ENCODE results near the gene PDIA2. TPM values are rescaled to one million over a fixed set of nuclear protein-coding genes. Genes with fewer than 3 reads are reported as not detected.

The PDIA2 gene
- total RNA-seq, 4 donors from 2014 or later: 3.3 to 8.8 (median 3.7) TPM

GRCh38 chr16:280552-280951 is 2.4 kb upstream of the PDIA2 start, which contains the start of gene ARHGDIG:
Gene ARHGDIG, plus strand, starts transcription at chr16:280591. Its CDS starts 90 bp downstream, at chr16:280681.
- TF ChIP-seq EP300 (IDR thresholded peaks at IDR 0.05): no peak
- no peak for TF ChIP-seq POLR2A (IDR thresholded peaks at IDR 0.05)
- no peak for TF ChIP-seq CTCF (IDR thresholded peaks at IDR 0.05)
- Histone ChIP-seq H3K27me3 (peaks cover 0 to 35% of the 10 kb centered on the region in 2 donors), H3K27ac (peak within 1 kb of the TSS in 1 of 4 donors; percentile 22), H3K4me1 (peaks cover 0 to 25% (median 7%) of the 10 kb centered on the region in 4 donors), H3K4me3 (peak within 1 kb of the TSS in 2 of 4 donors; percentile 23 to 51), H3K9me3 (no peaks in the 10 kb centered on the region), H3K36me3 (peaks cover 0 to 14% (median 0%) of the 10 kb centered on the region in 3 donors)
- no peak for DNase-seq (ENCODE audit: low spot score in 2 of 2)
- 0% methylated on average over 3 to 5 of the region's 54 CpGs for WGBS, 2 donors

- Histone ChIP-seq H3K4me3 (peak overlapping the region in 1 of 4 donors; percentile 51), H3K27me3 (peaks cover 0 to 33% of the 10 kb centered on the region in 2 donors), H3K9me3 (no peaks in the 10 kb centered on the region), H3K4me1 (peaks cover 0 to 22% (median 7%) of the 10 kb centered on the region in 4 donors), H3K27ac (peak overlapping the region in 1 of 4 donors; percentile 22), H3K36me3 (peaks cover 0 to 16% (median 0%) of the 10 kb centered on the region in 3 donors)
- 52 to 53% methylated on average over 10 to 22 of the region's 27 CpGs for whole genome bisulfite sequencing, 2 donors
- no peak for TF ChIP-seq POLR2A (IDR thresholded peaks at IDR 0.05)
- TF ChIP-seq EP300 (IDR thresholded peaks at IDR 0.05): no peak
- no peak for TF ChIP-seq CTCF (IDR thresholded peaks at IDR 0.05)
- DNase-seq (ENCODE audit: low spot score in 2 of 2): no peak
These were observed 1.8 kb upstream of the PDIA2 start for GRCh38 chr16:280991-281659.

GRCh38 chr16:281660-282255 is 1.2 kb upstream of the PDIA2 start:
- Histone ChIP-seq H3K4me3 (no peak overlapping the region), H3K4me1 (peaks cover 0 to 17% (median 7%) of the 10 kb centered on the region in 4 donors), H3K9me3 (no peaks in the 10 kb centered on the region), H3K27me3 (peaks cover 0 to 29% of the 10 kb centered on the region in 2 donors), H3K27ac (no peak overlapping the region), H3K36me3 (peaks cover 0 to 23% (median 0%) of the 10 kb centered on the region in 3 donors)
- WGBS, 2 donors: 61 to 64% methylated on average over 4 to 21 of the region's 25 CpGs
- TF ChIP-seq POLR2A (IDR thresholded peaks at IDR 0.05) (no peak), CTCF (IDR thresholded peaks at IDR 0.05) (no peak), EP300 (IDR thresholded peaks at IDR 0.05) (no peak)
- no peak for DNase-seq (ENCODE audit: low spot score in 2 of 2)

DNA sequence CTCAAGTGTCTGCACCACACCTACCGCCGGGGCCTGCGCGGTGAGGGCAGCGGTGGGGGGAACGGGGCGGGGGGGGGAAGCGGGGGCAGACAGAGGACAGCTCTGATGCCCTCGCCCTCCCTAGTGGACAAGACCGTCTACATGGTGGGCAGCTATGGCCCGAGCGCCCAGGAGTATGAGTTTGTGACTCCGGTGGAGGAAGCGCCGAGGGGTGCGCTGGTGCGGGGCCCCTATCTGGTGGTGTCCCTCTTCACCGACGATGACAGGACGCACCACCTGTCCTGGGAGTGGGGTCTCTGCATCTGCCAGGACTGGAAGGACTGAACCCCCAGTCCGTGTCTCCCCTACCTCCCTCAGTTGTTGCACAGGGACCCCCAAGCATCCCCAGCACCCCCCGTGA is 473 bp upstream of the PDIA2 start:
- H3K36me3 ChIP-seq: peaks cover 0 to 30% (median 0%) of the 10 kb centered on the region in 3 donors
- WGBS, 2 donors: 77 to 87% methylated on average over 20 to 22 of the region's 22 CpGs

More for the DNA sequence above, 473 bp upstream of the PDIA2 start:
- DNase-seq (ENCODE audit: low spot score in 2 of 2): no peak
- no peak overlapping the region for H3K27ac ChIP-seq
- TF ChIP-seq EP300 (IDR thresholded peaks at IDR 0.05): no peak
- TF ChIP-seq POLR2A (IDR thresholded peaks at IDR 0.05): no peak
- TF ChIP-seq CTCF (IDR thresholded peaks at IDR 0.05): no peak
- H3K4me3 ChIP-seq: no peak overlapping the region
- peaks cover 0 to 29% of the 10 kb centered on the region in 2 donors for H3K27me3 ChIP-seq
- peaks cover 0 to 17% (median 7%) of the 10 kb centered on the region in 4 donors for H3K4me1 ChIP-seq
- no peaks in the 10 kb centered on the region for H3K9me3 ChIP-seq

Measured in tibial nerve (tissue), 4 donors.